Neuron (in vitro differentiated cells): ENCODE results near the gene OVAAL.

Experiments used
- H2AFZ ChIP-seq: one replicate; pipeline ENCODE4 v1.6.1; 2013; ENCODE audit warnings: low read depth, mild to moderate bottlenecking, inconsistent platforms, low read length, moderate library complexity
- H3K27me3 ChIP-seq: one replicate; pipeline ENCODE4 v1.6.1; 2013; ENCODE audit warnings: low read length; ENCODE audit not compliant: insufficient read depth
- H3K36me3 ChIP-seq: one replicate; pipeline ENCODE4 v1.6.1; 2013; ENCODE audit warnings: low read length; ENCODE audit not compliant: insufficient read depth
- H3K4me1 ChIP-seq: one replicate; pipeline ENCODE4 v1.6.1; 2013; ENCODE audit warnings: low read length; ENCODE audit not compliant: insufficient read depth
- H3K4me3 ChIP-seq: 2 replicates; pipeline ENCODE4 v1.5.1; 2013; ENCODE audit warnings: mild to moderate bottlenecking, low read length, moderate library complexity
- H3K9me3 ChIP-seq: one replicate; pipeline ENCODE4 v1.6.1; 2013; ENCODE audit warnings: low read length

Gene OVAAL

DNA sequence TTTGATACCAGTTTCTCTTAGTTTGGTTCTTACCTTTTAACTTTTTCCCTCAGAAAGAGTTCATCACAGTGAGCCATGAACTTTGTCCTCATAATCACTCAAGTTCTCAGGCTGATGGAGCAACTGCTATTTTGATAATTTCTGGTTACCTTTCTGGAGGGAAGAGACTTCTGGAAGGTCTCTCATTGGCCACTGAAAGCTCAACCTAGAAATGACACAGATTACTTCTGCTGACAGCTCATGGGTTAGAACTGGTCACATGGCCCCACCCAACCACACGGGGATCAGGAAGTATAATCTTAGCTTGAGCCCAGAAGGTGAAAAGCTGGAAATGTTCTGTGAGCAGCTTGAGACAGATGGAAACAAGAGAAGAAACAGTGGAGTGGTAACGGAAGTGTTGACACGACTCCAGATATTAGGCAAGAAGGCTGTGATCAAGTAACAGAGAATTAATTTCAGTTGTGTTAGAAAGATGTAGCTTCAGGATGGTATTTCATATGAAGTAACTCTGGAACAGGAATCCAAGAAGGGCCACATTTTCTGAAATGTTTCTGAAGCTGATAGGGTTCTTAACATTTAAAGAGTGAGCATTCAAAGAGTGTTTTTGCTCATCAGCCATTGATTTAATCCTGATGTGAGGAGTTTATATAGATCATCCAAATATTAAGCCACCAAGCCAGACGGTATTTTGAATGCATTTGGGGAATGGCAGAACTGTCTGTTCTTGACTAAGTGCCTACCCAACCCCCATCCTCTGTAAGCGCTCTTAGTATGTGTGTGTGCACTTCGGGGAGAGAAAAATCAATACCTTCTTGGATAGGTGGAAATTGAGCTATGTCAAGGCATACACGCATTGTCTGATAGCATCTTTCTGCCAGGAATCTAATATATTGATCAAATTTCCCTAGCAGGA, 51.1 kb downstream of the OVAAL start:
- no peaks in the 10 kb centered on the region for H3K9me3 ChIP-seq
- no peak overlapping the region for H2AFZ ChIP-seq
- H3K36me3 ChIP-seq: no peaks in the 10 kb centered on the region
- no peak overlapping the region for H3K4me3 ChIP-seq
- H3K4me1 ChIP-seq: peaks cover 19% of the 10 kb centered on the region
- H3K27me3 ChIP-seq: no peaks in the 10 kb centered on the region

DNA sequence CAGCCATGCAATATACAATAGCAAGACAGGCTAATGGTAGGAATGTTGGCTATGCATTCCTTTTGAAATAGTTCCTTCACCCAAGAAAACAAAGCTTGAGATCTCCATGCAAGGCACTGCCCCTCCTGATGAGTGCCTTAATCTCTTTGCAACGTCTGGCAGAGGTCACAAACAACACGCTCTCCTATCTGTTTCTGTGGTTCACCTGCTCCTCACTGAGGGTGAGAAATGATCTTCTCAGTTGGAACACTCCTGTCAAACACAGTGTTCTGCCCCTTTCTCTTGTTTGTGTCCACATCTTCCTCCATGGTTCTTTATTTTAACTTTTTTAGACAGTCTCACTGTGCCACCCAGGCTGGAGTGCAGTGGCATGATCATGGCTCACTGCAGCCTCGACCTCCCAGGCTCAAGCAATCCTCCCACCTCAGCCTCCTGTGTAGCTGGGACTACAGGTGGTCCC, 51.8 kb downstream of the OVAAL start:
- H2AFZ ChIP-seq: no peak overlapping the region
- no peaks in the 10 kb centered on the region for H3K9me3 ChIP-seq
- no peak overlapping the region for H3K4me3 ChIP-seq
- no peaks in the 10 kb centered on the region for H3K27me3 ChIP-seq
- H3K4me1 ChIP-seq: peaks cover 19% of the 10 kb centered on the region
- H3K36me3 ChIP-seq: no peaks in the 10 kb centered on the region

GRCh38 chr1:180611016-180611930, 52.5 kb downstream of the OVAAL start:
- no peaks in the 10 kb centered on the region for H3K27me3 ChIP-seq
- H3K9me3 ChIP-seq: no peaks in the 10 kb centered on the region
- H3K36me3 ChIP-seq: no peaks in the 10 kb centered on the region
- no peak overlapping the region for H3K4me3 ChIP-seq
- peaks cover 14% of the 10 kb centered on the region for H3K4me1 ChIP-seq
- H2AFZ ChIP-seq: peak overlapping the region; percentile 56

DNA sequence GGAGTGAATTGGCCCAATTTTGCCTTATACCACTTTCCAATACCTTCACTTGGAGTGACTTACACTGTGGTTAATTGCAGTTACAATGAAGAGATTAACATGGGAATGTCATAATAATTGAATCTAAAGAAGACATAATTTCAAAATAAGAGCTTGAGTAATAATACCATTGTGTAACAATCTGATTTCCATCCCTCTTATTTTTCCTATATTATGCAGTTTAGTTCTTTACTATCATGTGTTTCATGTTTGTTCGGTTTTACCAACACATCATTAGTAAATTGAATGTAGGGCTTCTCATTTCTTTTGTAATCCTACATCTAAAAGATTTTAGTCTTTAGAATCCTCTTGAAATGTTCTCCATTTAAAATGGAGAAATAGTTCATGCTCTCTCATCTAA, 53.9 kb downstream of the OVAAL start:
- Histone ChIP-seq H3K4me1 (peaks cover 9% of the 10 kb centered on the region), H3K36me3 (no peaks in the 10 kb centered on the region), H3K27me3 (no peaks in the 10 kb centered on the region), H3K9me3 (no peaks in the 10 kb centered on the region), H3K4me3 (no peak overlapping the region), H2AFZ (no peak overlapping the region)

DNA sequence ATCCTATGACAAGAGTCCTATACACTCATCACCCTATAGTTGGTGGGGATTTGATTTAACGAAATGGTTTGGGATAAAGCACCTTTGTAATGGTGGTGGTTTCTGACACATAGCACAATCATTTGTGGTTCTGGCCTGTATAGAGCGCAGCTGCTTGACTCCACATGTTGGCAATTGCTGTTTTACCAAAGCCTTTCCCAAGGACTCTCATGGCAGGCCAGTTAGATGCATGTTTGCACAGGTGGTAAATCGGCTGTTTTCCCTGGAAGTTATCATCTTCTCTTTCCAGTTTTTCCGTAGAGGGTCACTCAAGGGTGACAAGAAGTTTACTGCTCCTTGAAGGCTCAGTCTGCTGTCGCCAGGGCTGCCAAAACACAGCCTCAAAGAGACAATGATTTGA, 56.0 kb downstream of the OVAAL start:
- Histone ChIP-seq H3K36me3 (no peaks in the 10 kb centered on the region), H3K9me3 (no peaks in the 10 kb centered on the region), H3K27me3 (no peaks in the 10 kb centered on the region), H3K4me1 (peaks cover 9% of the 10 kb centered on the region), H2AFZ (no peak overlapping the region), H3K4me3 (no peak overlapping the region)

GRCh38 chr1:180615493-180616290, 56.9 kb downstream of the OVAAL start:
- H3K36me3 ChIP-seq: no peaks in the 10 kb centered on the region

More at GRCh38 chr1:180615493-180616290, 56.9 kb downstream of the OVAAL start:
- H2AFZ ChIP-seq: no peak overlapping the region
- no peak overlapping the region for H3K4me3 ChIP-seq
- H3K4me1 ChIP-seq: peaks cover 7% of the 10 kb centered on the region
- no peaks in the 10 kb centered on the region for H3K9me3 ChIP-seq
- H3K27me3 ChIP-seq: no peaks in the 10 kb centered on the region
